WTC11 (cell line): ENCODE results near the gene ITPRID2.

ENCODE experiments used
- CREM ChIP-seq: sonication (generic); formaldehyde crosslinking; IDR thresholded peaks from 2 replicates; pipeline ENCODE4 v1.8.1; 2022; ENCODE audit warnings: mild to moderate bottlenecking, missing genetic modification reagents, moderate library complexity
- ZNF263 ChIP-seq: sonication (generic); formaldehyde crosslinking; IDR thresholded peaks from 2 replicates; pipeline ENCODE4 v1.8.1; 2022; ENCODE audit warnings: low read depth, mild to moderate bottlenecking, moderate library complexity, missing genetic modification reagents
- TF ChIP-seq, protein P1 (sequence below): fragments of 200-600 bp; IDR thresholded peaks from 2 replicates; pipeline ENCODE4 v1.8.0; 2022; ENCODE audit warnings: antibody characterized with exemption

- TF ChIP-seq CREM (CRISPR knock-in tag) (no peak), ZNF263 (CRISPR knock-in tag) (no peak)
- TF ChIP-seq, protein P1, sequence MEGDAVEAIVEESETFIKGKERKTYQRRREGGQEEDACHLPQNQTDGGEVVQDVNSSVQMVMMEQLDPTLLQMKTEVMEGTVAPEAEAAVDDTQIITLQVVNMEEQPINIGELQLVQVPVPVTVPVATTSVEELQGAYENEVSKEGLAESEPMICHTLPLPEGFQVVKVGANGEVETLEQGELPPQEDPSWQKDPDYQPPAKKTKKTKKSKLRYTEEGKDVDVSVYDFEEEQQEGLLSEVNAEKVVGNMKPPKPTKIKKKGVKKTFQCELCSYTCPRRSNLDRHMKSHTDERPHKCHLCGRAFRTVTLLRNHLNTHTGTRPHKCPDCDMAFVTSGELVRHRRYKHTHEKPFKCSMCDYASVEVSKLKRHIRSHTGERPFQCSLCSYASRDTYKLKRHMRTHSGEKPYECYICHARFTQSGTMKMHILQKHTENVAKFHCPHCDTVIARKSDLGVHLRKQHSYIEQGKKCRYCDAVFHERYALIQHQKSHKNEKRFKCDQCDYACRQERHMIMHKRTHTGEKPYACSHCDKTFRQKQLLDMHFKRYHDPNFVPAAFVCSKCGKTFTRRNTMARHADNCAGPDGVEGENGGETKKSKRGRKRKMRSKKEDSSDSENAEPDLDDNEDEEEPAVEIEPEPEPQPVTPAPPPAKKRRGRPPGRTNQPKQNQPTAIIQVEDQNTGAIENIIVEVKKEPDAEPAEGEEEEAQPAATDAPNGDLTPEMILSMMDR: no peak
These were observed 46.8 kb upstream of the ITPRID2 start for GRCh38 chr2:181844551-181845290.
